MM.1S (cell line): ENCODE data around the gene RGS13.

ENCODE experiments used
- DNase-seq: peaks from one replicate; pipeline ENCODE4 v3.0.0-alpha.2; 2015
- H2AFZ ChIP-seq: fragments of 300-600 bp; sonication (generic); 2 replicates; pipeline ENCODE4 v1.6.0; 2016; ENCODE audit warnings: antibody characterized with exemption, low read length
- H3F3A ChIP-seq: fragments of 300-600 bp; sonication (generic); 2 replicates; pipeline ENCODE4 v1.6.1; 2016; ENCODE audit warnings: mild to moderate bottlenecking, antibody characterized with exemption, low read length, moderate library complexity, mixed read lengths; ENCODE audit not compliant: insufficient read depth
- H3K27ac ChIP-seq: fragments of 300-600 bp; sonication (generic); 2 replicates; pipeline ENCODE4 v1.5.1; 2016; ENCODE audit warnings: mild to moderate bottlenecking, low read length
- H3K27me3 ChIP-seq: fragments of 300-600 bp; sonication (generic); replicated peaks from 2 replicates; pipeline ENCODE4 v1.6.0; 2016; ENCODE audit warnings: low read length; ENCODE audit not compliant: insufficient read depth
- H3K36me3 ChIP-seq: fragments of 300-600 bp; sonication (generic); replicated peaks from 2 replicates; pipeline ENCODE4 v1.6.1; 2016; ENCODE audit warnings: mild to moderate bottlenecking, low read length, mixed read lengths; ENCODE audit not compliant: insufficient read depth
- H3K4me1 ChIP-seq: fragments of 300-600 bp; sonication (generic); 2 replicates; pipeline ENCODE4 v1.6.1; 2016; ENCODE audit warnings: low read length, mixed read lengths
- H3K4me2 ChIP-seq: fragments of 300-600 bp; sonication (generic); 2 replicates; pipeline ENCODE4 v1.6.0; 2016; ENCODE audit warnings: low read depth, low read length
- H3K4me3 ChIP-seq: fragments of 300-600 bp; sonication (generic); 2 replicates; pipeline ENCODE4 v1.5.1; 2016; ENCODE audit warnings: low read length, mixed read lengths
- H3K79me2 ChIP-seq: fragments of 300-600 bp; sonication (generic); 2 replicates; pipeline ENCODE4 v1.6.1; 2016; ENCODE audit warnings: mixed run types, low read length, mixed read lengths
- H3K9ac ChIP-seq: fragments of 300-600 bp; sonication (generic); 2 replicates; pipeline ENCODE4 v1.6.1; 2016; ENCODE audit warnings: low read length, mixed read lengths
- H3K9me2 ChIP-seq: fragments of 300-600 bp; sonication (generic); replicated peaks from 2 replicates; pipeline ENCODE4 v1.6.1; 2016; ENCODE audit warnings: mild to moderate bottlenecking, low read length, mixed read lengths; ENCODE audit not compliant: insufficient read depth
- H3K9me3 ChIP-seq: fragments of 300-600 bp; sonication (generic); replicated peaks from 2 replicates; pipeline ENCODE4 v1.6.1; 2016; ENCODE audit warnings: mild to moderate bottlenecking, low read length, mixed read lengths; ENCODE audit not compliant: insufficient read depth
- H4K20me1 ChIP-seq: fragments of 300-600 bp; sonication (generic); 2 replicates; pipeline ENCODE4 v1.6.1; 2016; ENCODE audit warnings: mild to moderate bottlenecking, low read length, moderate library complexity, mixed read lengths; ENCODE audit not compliant: insufficient read depth
- CTCF ChIP-seq: fragments of 300-600 bp; sonication (generic); IDR thresholded peaks from 2 replicates; pipeline ENCODE4 v1.5.1; 2016; ENCODE audit warnings: antibody characterized with exemption, low read length, mixed read lengths
- EZH2 ChIP-seq: fragments of 300-600 bp; sonication (generic); optimal IDR thresholded peaks from 2 replicates; pipeline ENCODE3; 2017; ENCODE audit warnings: low read depth, mild to moderate bottlenecking, antibody characterized with exemption, low read length, mixed read lengths
- EZH2phosphoT487 ChIP-seq: fragments of 300-600 bp; sonication (generic); IDR thresholded peaks from 2 replicates; pipeline ENCODE4 v1.6.1; 2018; ENCODE audit warnings: antibody characterized with exemption, low read length

The RGS13 gene

GRCh38 chr1:192628396-192629057, 7.4 kb upstream of the RGS13 start:
- no peak for TF ChIP-seq EZH2
- TF ChIP-seq EZH2phosphoT487: no peak
- TF ChIP-seq CTCF: no peak
- H3K9me3 ChIP-seq: no peaks in the 10 kb centered on the region
- no peaks in the 10 kb centered on the region for H3K27me3 ChIP-seq
- peaks cover 34% of the 10 kb centered on the region for H3K4me1 ChIP-seq
- H3K4me2 ChIP-seq: peak overlapping the region; percentile 33; the same call in 1 of the 2 replicates
- H3K79me2 ChIP-seq: no peaks in the 10 kb centered on the region
- H3F3A ChIP-seq: peaks cover 9% of the 10 kb centered on the region; the same call in 1 of the 2 replicates
- H3K36me3 ChIP-seq: no peaks in the 10 kb centered on the region
- H3K9me2 ChIP-seq: no peaks in the 10 kb centered on the region
- H2AFZ ChIP-seq: 0 out of 2 replicates have a peak overlapping the region, but pooled peaks have one; percentile 14
- no peak for DNase-seq
- H4K20me1 ChIP-seq: no peaks in the 10 kb centered on the region
- H3K27ac ChIP-seq: no peak overlapping the region
- no peak overlapping the region for H3K4me3 ChIP-seq
- H3K9ac ChIP-seq: no peak overlapping the region

- Histone ChIP-seq H3K36me3 (no peaks in the 10 kb centered on the region), H2AFZ (no peak overlapping the region), H3K9ac (no peak overlapping the region), H3K79me2 (no peaks in the 10 kb centered on the region), H4K20me1 (no peaks in the 10 kb centered on the region), H3K4me3 (no peak overlapping the region), H3K4me2 (no peak overlapping the region), H3K9me3 (no peaks in the 10 kb centered on the region), H3K27me3 (no peaks in the 10 kb centered on the region), H3K27ac (no peak overlapping the region), H3K9me2 (no peaks in the 10 kb centered on the region), H3K4me1 (peaks cover 34% of the 10 kb centered on the region), H3F3A (peaks cover 9% of the 10 kb centered on the region; the same call in 1 of the 2 replicates)
- TF ChIP-seq EZH2 (no peak), CTCF (no peak), EZH2phosphoT487 (no peak)
- DNase-seq: no peak
Observed at GRCh38 chr1:192629612-192630011, 6.3 kb upstream of the RGS13 start.

- DNase-seq: no peak
- no peaks in the 10 kb centered on the region for H3K27me3 ChIP-seq
- TF ChIP-seq EZH2phosphoT487: no peak
- TF ChIP-seq EZH2: no peak
- no peak for TF ChIP-seq CTCF
- H3K9me2 ChIP-seq: no peaks in the 10 kb centered on the region
- no peak overlapping the region for H3K27ac ChIP-seq
- H3K4me2 ChIP-seq: no peak overlapping the region
- peaks cover 30% of the 10 kb centered on the region for H3K4me1 ChIP-seq
- H3K79me2 ChIP-seq: no peaks in the 10 kb centered on the region
- peaks cover 9% of the 10 kb centered on the region; the same call in 1 of the 2 replicates for H3F3A ChIP-seq
- no peaks in the 10 kb centered on the region for H4K20me1 ChIP-seq
- H3K9me3 ChIP-seq: no peaks in the 10 kb centered on the region
- no peak overlapping the region for H3K9ac ChIP-seq
- H3K36me3 ChIP-seq: no peaks in the 10 kb centered on the region
- no peak overlapping the region for H2AFZ ChIP-seq
- H3K4me3 ChIP-seq: no peak overlapping the region
Observed at GRCh38 chr1:192630521-192631287, 5.2 kb upstream of the RGS13 start.
